HepG2 (cell line): ENCODE results near the gene CDC42EP4. TPM values are rescaled to one million over a fixed set of nuclear protein-coding genes. Genes with fewer than 3 reads are reported as not detected.

ENCODE experiments used
- BORCS8-MEF2B ChIP-seq: sonication (generic); formaldehyde crosslinking; IDR thresholded peaks from 2 replicates; pipeline ENCODE4 v1.8.0; 2022; ENCODE audit warnings: mild to moderate bottlenecking, missing genetic modification reagents
- EED ChIP-seq: sonication (generic); formaldehyde crosslinking; IDR thresholded peaks from 2 replicates; pipeline ENCODE4 v1.5.0; 2020; ENCODE audit warnings: mild to moderate bottlenecking, missing genetic modification reagents
- FLYWCH1 ChIP-seq: sonication (generic); formaldehyde crosslinking; IDR thresholded peaks from 2 replicates; pipeline ENCODE4 v1.8.1; 2023; ENCODE audit warnings: mild to moderate bottlenecking, missing genetic modification reagents
- HCFC1 ChIP-seq: fragments of 150-350 bp; IDR thresholded peaks from 2 replicates; pipeline ENCODE4 v1.6.1; 2014; ENCODE audit warnings: low read depth, low read length
- HOXA3 ChIP-seq: sonication (generic); formaldehyde crosslinking; IDR thresholded peaks from 2 replicates; pipeline ENCODE4 v1.5.0; 2020; ENCODE audit warnings: missing genetic modification reagents
- JUN ChIP-seq: sonication (generic); formaldehyde crosslinking; IDR thresholded peaks from 2 replicates; pipeline ENCODE4 v1.4.0; 2020; ENCODE audit warnings: mild to moderate bottlenecking, missing genetic modification reagents
- KDM2A ChIP-seq: sonication (generic); formaldehyde crosslinking; IDR thresholded peaks from 2 replicates; pipeline ENCODE4 v1.4.0; 2020; ENCODE audit warnings: low read depth, missing genetic modification reagents, borderline replicate concordance
- MXD3 ChIP-seq: IDR thresholded peaks from 2 replicates; pipeline ENCODE4 v1.6.1; 2016; ENCODE audit warnings: mild to moderate bottlenecking, missing biosample characterization, missing genetic modification reagents
- NCOA1 ChIP-seq: sonication (generic); formaldehyde crosslinking; IDR thresholded peaks from 2 replicates; pipeline ENCODE4 v1.9.0; 2021; ENCODE audit warnings: missing genetic modification reagents
- NFRKB ChIP-seq: fragments of 450-650 bp; IDR thresholded peaks from 2 replicates; pipeline ENCODE4 v1.6.1; 2017
- TCF7L2 ChIP-seq: IDR thresholded peaks from 2 replicates; pipeline ENCODE4 v1.6.1; 2011; ENCODE audit warnings: mild to moderate bottlenecking, low read depth, low read length, moderate library complexity
- U2AF1 ChIP-seq: fragments of 200-400 bp; formaldehyde crosslinking; optimal IDR thresholded peaks from 2 replicates; pipeline ENCODE3; 2017; ENCODE audit warnings: mild to moderate bottlenecking, low read depth, low read length
- ZBTB40 ChIP-seq, 2 experiments: fragments of 450-650 bp in 1 of 2; sonication (generic) in 1 of 2; formaldehyde crosslinking in 1 of 2; IDR thresholded peaks; 2 replicates each; pipeline versions ENCODE4 v1.6.1 to v1.8.0; 2016 to 2022; ENCODE audit warnings: antibody characterized with exemption in 1 of 2, mild to moderate bottlenecking in 1 of 2, missing genetic modification reagents in 1 of 2
- ZNF660 ChIP-seq: sonication (generic); formaldehyde crosslinking; IDR thresholded peaks from 2 replicates; pipeline ENCODE4 v1.5.1; 2020; ENCODE audit warnings: mild to moderate bottlenecking, low read depth, missing genetic modification reagents, borderline replicate concordance
- ZNF709 ChIP-seq: sonication (generic); formaldehyde crosslinking; IDR thresholded peaks from 2 replicates; pipeline ENCODE4 v1.5.0; 2020; ENCODE audit warnings: mild to moderate bottlenecking, missing genetic modification reagents
- ZNF891 ChIP-seq: sonication (generic); formaldehyde crosslinking; IDR thresholded peaks from 2 replicates; pipeline ENCODE4 v1.5.0; 2020; ENCODE audit warnings: mild to moderate bottlenecking, missing genetic modification reagents
- polyA plus RNA-seq, 8 experiments: library from polyadenylated mRNA; depleted of rRNA in 3 of 8; stranded (reverse) in 7 of 8; unstranded in 1 of 8; fragments of >200 nt; fragmentation: Illumina TruSeq in 4 of 8; extraction: Trizol in 4 of 8; gene quantifications; 2 replicates each; pipeline versions ENCODE4 v1.2.1 to v1.2.3, GENCODE V29; 2011 to 2016; ENCODE audit warnings: low read depth in 4 of 8, missing spikeins in 1 of 8, mixed read lengths in 1 of 8; ENCODE audit not compliant: insufficient read depth in 1 of 8
- total RNA-seq, 5 experiments: library from RNA; depleted of rRNA; stranded (reverse); fragments of >200 nt; fragmentation: Illumina TruSeq; extraction: Trizol; gene quantifications; 2 replicates each; pipeline ENCODE4 v1.2.3, GENCODE V29; 2016; ENCODE audit warnings: low read depth in 1 of 5
- TF ChIP-seq, protein P1 (sequence below): sonication (generic); formaldehyde crosslinking; IDR thresholded peaks from 2 replicates; pipeline ENCODE4 v1.5.0; 2020; ENCODE audit warnings: missing genetic modification reagents
- TF ChIP-seq, protein P2 (sequence below): sonication (generic); formaldehyde crosslinking; IDR thresholded peaks from 2 replicates; pipeline ENCODE4 v1.8.1; 2023; ENCODE audit warnings: mild to moderate bottlenecking, missing genetic modification reagents, borderline replicate concordance
- TF ChIP-seq, protein P3 (sequence below): sonication (generic); formaldehyde crosslinking; conservative IDR thresholded peaks from 2 replicates; pipeline ENCODE4 v1.8.0; 2022; ENCODE audit warnings: low read depth, missing genetic modification reagents

Gene CDC42EP4
- total and polyA plus RNA-seq, 2 of the 13 experiments (the other 11 are each of a cell fraction or from before 2014, with no cell fraction given) = 19.0 to 54.0 TPM

- no peak for TF ChIP-seq ZBTB40 (IDR thresholded peaks at IDR 0.05)
- TF ChIP-seq ZBTB40 (CRISPR knock-in tag; IDR thresholded peaks at IDR 0.05) = no peak
- TF ChIP-seq EED (CRISPR knock-in tag) = no peak
- TF ChIP-seq NCOA1 (CRISPR knock-in tag) = no peak
- no peak for TF ChIP-seq HCFC1
- TF ChIP-seq ZNF891 (CRISPR knock-in tag) = no peak
- TF ChIP-seq U2AF1 = no peak
- TF ChIP-seq NFRKB = no peak
- no peak for TF ChIP-seq TCF7L2
- no peak for TF ChIP-seq FLYWCH1 (CRISPR knock-in tag)
- TF ChIP-seq KDM2A (CRISPR knock-in tag) = no peak
- TF ChIP-seq, protein P1, sequence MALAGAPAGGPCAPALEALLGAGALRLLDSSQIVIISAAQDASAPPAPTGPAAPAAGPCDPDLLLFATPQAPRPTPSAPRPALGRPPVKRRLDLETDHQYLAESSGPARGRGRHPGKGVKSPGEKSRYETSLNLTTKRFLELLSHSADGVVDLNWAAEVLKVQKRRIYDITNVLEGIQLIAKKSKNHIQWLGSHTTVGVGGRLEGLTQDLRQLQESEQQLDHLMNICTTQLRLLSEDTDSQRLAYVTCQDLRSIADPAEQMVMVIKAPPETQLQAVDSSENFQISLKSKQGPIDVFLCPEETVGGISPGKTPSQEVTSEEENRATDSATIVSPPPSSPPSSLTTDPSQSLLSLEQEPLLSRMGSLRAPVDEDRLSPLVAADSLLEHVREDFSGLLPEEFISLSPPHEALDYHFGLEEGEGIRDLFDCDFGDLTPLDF (CRISPR knock-in tag) = no peak; the same call in 1 of the 2 replicates
- TF ChIP-seq, protein P2, sequence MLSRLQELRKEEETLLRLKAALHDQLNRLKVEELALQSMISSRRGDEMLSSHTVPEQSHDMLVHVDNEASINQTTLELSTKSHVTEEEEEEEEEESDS (CRISPR knock-in tag) = no peak; the same call in 1 of the 2 replicates
- TF ChIP-seq ZNF709 (CRISPR knock-in tag) = no peak
- TF ChIP-seq JUN = no peak
- TF ChIP-seq ZNF660 = no peak
- TF ChIP-seq, protein P3, sequence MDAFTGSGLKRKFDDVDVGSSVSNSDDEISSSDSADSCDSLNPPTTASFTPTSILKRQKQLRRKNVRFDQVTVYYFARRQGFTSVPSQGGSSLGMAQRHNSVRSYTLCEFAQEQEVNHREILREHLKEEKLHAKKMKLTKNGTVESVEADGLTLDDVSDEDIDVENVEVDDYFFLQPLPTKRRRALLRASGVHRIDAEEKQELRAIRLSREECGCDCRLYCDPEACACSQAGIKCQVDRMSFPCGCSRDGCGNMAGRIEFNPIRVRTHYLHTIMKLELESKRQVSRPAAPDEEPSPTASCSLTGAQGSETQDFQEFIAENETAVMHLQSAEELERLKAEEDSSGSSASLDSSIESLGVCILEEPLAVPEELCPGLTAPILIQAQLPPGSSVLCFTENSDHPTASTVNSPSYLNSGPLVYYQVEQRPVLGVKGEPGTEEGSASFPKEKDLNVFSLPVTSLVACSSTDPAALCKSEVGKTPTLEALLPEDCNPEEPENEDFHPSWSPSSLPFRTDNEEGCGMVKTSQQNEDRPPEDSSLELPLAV = no peak
- TF ChIP-seq HOXA3 (CRISPR knock-in tag) = peak; percentile 60; the same call in 1 of the 2 replicates
- TF ChIP-seq BORCS8-MEF2B = no peak
- no peak for TF ChIP-seq MXD3 (CRISPR knock-in tag)
Observed at GRCh38 chr17:73278049-73278464, 33.7 kb downstream of the CDC42EP4 start (continued).
